PC-3 (cell line): ENCODE results near the gene CFAP20DC.

Experiments used
- EZH2 ChIP-seq: fragments of 300-600 bp; sonication (generic); IDR thresholded peaks from one replicate; pipeline ENCODE4 v1.6.1; 2017; ENCODE audit warnings: antibody characterized with exemption, mild to moderate bottlenecking, low read length; ENCODE audit not compliant: unreplicated experiment
- EZH2phosphoT487 ChIP-seq: fragments of 300-600 bp; sonication (generic); IDR thresholded peaks from 2 replicates; pipeline ENCODE4 v1.6.1; 2018; ENCODE audit warnings: mild to moderate bottlenecking, antibody characterized with exemption, low read length, borderline replicate concordance
- TF ChIP-seq, protein P1 (sequence below): fragments of 300-600 bp; sonication (generic); conservative IDR thresholded peaks from 2 replicates; pipeline ENCODE4 v1.5.1; 2017; ENCODE audit warnings: antibody characterized with exemption, low read depth, mild to moderate bottlenecking, low read length

DNA sequence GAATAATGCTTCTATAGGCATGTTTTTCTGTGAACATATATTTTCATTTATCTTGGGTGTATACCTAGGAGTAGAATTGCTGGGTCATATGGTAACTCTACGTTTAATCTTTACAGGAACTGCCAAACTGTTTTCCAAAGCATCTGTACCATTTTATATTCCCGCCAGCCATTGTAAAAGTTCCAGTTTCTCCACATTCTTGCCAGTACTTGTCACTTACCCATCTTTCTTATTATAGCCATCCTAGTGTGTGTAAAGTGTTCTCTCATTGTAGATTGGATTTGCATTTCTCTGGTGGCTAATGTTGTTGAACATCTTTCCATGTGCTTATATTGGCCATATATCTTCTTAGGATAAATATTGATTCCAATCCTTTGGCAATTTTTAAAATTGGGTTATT, 31.2 kb upstream of the CFAP20DC start:
- TF ChIP-seq, protein P1, sequence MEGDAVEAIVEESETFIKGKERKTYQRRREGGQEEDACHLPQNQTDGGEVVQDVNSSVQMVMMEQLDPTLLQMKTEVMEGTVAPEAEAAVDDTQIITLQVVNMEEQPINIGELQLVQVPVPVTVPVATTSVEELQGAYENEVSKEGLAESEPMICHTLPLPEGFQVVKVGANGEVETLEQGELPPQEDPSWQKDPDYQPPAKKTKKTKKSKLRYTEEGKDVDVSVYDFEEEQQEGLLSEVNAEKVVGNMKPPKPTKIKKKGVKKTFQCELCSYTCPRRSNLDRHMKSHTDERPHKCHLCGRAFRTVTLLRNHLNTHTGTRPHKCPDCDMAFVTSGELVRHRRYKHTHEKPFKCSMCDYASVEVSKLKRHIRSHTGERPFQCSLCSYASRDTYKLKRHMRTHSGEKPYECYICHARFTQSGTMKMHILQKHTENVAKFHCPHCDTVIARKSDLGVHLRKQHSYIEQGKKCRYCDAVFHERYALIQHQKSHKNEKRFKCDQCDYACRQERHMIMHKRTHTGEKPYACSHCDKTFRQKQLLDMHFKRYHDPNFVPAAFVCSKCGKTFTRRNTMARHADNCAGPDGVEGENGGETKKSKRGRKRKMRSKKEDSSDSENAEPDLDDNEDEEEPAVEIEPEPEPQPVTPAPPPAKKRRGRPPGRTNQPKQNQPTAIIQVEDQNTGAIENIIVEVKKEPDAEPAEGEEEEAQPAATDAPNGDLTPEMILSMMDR = no peak
- TF ChIP-seq EZH2 = no peak
- TF ChIP-seq EZH2phosphoT487 = no peak
